ENCODE data around the gene KIAA1671.

Gene KIAA1671

DNA sequence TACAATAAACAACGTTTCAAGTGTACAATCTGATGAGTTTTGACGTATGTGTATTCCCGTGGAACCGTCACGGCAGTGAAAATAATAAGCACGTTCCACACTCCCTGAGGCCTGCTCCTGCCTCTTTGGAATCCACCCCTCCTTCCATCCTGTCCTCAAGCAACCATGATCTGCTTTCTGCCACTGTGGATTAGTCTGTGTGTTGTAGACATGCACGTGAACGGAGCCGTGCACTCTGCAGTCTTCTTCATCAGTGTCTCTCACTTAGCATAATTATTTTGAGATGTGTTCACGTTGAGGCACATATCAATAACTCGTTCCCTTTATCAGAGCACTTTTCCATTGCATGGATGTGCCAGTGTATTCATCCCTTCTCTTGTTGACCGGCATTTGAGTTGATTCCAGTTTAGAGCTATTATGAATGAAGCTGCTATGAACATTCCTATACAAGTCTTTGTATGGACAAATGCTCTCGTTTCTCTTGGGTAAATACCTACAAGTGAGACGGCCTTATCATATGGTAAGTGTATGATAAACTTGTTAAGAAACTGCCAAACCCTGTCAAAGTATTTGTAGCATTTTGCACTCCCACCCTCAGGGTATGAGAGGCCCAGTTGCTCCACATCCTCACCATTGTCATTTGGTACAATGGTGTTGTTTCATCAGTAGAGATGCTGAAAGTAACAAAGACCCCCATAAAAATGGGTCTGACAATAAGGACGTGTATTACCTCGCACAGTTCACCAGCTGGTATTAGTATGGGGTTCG, 144.3 kb downstream of the KIAA1671 start:
- no peak for DNase-seq

DNA sequence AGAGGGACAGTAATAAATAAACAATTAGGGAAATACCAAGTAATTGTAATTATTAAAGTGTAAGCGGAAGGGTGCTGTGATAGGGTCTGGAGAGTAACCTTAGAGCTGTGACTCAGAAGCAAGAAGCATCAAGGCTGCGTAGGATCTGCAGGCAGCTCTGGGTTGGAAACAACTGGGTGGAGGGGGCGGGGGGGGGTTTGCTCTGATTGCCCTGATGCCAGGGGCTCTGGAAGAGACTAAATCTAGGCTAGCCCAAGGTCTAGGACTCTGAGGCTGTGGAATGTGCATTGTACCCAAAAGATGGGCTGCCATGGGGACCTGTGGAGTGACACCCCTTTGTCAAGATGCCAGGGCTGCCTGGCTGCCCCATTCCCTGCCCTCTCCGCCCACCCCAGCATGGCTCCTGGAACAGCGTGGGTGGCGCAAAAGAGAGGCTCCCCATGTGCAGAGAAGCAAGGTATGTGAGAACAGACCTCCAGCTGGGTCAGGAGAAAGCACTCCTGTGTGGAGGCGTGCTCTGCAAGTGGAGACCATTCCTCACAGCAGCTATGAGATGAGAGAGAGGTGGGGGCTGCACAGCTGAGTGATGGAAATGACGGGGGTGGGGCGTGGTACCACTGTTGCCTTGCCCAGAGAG, 146.0 kb downstream of the KIAA1671 start:
- DNase-seq: no peak

DNA sequence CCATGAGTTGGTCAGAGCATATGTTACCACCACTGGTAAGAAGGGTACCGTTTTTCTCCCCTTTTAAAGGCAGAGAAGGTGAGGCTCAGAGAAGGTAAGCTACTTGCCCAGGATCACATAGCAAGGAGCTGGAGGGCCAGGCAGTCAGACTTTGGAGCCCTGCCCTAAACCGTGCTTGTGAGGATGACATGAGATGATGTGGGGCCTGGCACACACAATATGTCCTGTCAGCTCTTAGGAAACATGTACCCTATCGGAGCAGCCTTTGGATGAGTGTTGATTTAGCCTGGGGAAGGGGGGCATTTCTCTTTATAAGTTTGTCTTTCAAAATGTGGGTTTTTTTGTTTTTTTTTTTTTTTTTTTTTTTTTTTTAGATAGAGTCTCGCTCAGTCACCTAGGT, 146.7 kb downstream of the KIAA1671 start:
- DNase-seq: no peak

DNA sequence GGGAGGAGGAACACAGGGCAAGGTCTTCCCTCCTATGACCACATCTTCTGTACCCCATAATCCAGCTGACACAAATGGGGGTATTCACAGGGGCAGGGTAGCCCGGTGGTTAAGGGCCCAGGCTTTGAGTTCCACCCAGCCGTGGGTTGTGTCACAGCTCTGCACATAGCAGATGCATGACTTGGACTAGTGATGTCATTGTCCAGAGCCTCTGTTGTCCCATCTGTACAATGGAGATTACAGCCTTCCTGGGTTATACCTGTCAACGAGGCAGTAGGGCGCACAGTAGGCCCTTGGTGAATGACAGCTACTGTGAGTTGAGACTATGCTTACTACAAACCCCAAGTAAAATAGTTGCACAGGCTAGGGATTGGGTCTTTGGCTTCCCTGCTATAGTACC, 147.9 kb downstream of the KIAA1671 start:
- no peak for DNase-seq

DNA sequence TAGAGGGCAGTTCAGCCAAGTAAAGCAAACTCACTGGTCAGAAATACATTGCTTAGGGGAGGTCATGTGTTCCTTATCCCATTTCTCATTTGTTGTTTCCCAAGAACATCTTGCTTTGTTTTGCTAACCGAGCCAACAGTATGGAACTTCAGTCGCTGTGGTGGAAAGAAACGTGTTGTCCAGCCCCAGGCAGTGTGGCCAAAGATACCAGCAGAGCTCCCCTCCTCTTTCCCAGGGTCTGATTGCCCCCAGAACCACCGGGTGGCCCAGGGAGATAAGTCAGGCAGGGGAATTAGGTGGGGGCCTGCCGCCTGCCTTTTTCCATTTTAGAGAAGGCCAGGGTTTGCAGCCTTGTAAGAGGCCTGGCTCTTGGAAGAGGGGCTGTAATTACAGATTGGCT, 148.4 kb downstream of the KIAA1671 start:
- no peak for DNase-seq

DNA sequence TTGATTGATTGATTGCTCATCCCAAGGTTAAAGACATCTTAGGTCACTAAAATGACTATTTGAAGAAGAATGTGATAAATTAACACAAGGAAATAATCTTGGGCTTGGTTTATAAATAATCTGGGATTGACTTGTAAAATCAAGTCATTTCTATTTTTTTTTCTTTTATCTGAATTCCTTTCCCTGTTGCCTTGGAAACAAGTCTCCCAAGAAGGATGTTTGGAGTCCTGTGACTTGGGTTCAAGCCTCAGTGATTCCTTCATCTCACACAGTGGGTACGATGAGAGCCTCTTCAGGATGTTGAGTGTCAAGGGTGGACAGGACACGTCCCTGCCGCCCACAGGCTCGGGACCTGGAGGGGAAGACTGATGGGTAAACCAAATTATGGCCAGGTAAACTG, 149.0 kb downstream of the KIAA1671 start:
- DNase-seq: no peak

DNA sequence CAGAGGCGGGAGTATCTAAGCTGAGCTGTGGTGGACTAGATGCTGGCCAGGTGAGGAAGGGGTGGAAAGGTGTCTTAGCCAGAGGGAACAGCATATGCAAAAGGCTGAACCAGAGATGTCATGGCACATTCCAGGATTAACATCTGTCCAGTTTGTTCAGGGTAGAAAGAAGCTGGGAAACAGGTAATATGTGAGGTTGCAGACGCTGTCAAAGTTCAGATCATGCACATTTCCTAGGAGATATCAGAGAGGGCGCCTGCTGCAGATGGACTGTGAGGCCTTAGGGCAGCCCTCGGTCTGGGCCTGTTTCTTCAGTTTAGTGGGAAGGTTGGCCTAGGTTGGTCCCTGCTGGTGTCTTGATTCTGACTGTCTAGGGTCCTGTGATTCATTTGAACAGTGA, 149.5 kb downstream of the KIAA1671 start:
- DNase-seq: no peak

DNA sequence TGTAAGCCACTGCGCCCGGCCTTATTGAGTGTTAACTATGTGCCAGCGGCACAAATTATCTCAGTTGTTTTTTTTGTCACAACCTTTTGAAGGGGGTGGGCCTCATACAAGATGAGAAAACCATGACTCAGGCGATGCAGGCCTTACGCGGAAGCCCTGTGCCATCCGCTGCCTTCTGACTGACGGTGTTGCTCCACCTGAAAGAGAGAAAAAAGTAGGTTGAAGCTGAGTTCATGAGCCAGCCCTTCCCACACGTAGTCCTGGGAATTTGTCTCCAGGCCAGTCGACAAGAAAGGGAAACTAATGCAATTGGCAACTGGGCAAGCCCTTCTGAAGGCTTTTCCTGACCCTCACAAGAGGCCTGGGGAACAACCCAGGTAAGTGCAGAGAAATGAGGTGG, 150.2 kb downstream of the KIAA1671 start:
- no peak for DNase-seq

DNA sequence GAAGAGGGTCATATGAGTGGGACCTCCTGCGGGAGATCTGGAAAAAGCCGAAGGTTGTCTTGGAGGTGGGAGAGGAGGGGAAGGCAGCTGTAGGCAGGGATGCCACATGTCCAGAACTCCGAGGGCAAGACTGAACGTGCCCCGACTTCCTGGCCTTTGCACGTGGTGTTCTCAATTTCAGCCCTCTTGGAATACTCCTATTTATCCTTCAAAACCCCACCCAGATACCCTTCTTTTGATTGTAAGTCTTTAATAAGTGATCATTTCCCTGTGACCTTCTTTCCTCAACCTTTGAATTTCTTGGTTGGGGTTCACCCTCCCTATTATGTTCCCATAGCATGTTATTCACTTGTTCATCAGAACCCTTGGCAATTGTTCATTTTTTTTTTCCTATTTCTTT, 151.9 kb downstream of the KIAA1671 start:
- no peak for DNase-seq

DNA sequence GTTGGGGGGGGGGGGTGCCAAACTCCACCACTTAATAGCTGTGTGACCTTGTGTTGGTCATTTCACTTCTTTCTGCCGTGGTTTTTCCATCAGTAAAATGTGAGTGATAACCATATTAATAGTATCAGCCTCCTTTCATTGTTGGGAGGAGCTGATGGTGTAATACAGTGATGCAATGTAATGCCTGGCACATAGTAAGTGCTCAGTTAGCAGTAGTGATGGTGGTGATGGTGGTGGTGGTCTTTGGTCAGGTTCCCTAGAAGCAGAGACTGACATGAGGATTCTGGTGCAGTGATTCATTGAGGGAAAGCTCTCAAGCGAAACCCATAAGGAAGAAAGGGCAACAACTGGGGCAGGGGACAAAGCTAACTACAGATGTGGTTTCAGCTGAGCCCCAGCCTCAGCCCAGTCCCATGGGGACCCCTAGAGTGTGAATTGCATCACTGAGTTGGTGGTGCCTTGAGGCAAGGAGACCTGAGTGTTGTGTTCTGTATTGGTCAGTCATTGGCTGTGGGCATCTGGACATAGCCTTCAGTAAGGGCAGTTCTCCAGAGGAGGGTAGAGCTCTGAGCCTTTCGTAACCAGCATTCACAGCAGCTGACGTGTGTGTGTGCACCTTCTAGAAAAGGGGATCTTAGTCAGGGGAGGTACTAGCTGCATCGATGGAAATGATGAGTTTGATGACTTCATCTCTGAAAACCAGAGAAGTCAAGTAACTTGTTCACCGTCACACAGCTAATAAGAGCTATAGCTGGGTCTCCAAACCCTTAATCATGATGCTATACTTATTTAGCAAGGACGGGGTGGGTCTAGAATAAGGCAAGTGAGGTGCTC, 153.5 kb downstream of the KIAA1671 start:
- DNase-seq: no peak

DNA sequence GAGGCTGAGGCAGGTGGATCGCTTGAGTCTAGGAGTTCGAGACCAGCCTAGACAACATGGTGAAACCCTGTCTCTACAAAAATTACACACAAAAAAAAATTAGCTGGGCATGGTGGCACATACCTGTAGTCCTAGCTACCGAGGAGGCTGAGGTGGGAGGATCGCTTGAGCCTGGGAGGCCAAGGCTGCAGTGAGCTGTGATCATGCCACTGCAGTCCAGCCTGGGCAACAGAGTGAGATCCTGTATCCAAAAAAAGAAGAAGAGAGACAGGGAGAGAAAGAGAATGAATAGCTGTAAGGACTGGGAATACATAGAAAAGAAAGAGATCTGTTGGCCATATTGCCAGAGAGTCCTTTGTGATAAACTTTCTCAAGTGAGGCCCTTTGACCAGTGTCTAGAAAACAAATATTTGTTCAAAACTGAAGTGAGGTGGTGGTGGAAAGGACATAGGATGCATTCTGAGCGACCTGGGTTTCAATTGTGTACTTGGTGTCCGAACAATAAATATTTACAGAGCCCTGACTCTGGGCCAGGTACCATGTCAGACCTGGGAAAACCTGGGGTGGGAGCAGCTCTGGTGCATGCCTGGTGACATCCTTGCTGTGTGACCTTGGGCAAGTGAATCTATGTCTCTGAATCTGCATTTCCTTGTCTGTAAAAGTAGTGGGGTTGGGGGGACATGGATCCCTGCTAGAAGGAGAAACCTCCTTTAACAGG, 157.5 kb downstream of the KIAA1671 start:
- DNase-seq: no peak

DNA sequence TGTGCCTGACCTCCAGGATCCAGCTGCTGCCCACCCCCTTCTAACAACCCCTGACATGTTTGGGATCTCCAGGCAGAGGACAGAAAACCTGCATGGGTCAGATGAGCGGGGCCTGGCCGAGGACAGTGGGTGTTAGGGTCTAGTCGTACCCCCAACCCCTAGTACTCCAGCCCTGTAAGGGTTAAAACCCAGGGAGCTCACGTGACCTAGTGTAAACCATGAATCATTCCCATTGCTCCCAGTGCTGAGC, 158.0 kb downstream of the KIAA1671 start:
- no peak for DNase-seq

DNA sequence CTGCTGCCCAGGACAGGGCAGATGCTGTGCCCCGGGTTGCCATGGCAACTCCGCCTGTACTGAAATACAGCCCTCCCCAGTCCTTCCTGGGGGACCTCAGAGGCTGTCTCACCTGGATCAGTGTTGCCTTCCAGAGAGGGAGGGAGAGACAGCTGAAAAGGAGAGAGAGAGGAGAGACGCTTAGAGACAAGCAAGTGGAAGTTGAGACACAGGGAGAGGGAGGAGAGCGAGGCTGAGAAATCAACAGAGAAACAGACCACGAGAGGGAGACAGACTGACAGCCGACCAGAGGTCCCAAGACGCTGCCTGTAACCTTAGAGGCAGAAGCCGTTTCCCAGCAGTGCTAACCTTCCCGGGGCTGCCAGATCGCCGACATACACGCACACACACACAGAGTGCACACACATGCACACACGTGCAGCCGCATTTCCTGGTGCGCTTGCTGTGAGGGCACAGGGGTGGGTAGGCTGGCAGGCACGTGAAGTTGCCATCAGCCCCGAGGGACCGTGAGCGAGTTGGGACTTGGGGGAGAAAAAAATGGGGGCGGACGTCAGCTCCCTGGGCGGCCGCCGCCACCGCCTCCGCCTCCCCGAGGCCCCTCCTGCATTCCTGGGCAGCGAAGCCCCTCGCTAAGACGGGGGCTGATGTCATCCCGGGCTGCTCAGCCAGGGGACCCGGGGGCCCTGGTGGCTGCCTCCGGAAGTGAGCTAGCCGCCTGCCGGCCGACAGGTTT, 158.5 kb downstream of the KIAA1671 start:
- DNase-seq: no peak

DNA sequence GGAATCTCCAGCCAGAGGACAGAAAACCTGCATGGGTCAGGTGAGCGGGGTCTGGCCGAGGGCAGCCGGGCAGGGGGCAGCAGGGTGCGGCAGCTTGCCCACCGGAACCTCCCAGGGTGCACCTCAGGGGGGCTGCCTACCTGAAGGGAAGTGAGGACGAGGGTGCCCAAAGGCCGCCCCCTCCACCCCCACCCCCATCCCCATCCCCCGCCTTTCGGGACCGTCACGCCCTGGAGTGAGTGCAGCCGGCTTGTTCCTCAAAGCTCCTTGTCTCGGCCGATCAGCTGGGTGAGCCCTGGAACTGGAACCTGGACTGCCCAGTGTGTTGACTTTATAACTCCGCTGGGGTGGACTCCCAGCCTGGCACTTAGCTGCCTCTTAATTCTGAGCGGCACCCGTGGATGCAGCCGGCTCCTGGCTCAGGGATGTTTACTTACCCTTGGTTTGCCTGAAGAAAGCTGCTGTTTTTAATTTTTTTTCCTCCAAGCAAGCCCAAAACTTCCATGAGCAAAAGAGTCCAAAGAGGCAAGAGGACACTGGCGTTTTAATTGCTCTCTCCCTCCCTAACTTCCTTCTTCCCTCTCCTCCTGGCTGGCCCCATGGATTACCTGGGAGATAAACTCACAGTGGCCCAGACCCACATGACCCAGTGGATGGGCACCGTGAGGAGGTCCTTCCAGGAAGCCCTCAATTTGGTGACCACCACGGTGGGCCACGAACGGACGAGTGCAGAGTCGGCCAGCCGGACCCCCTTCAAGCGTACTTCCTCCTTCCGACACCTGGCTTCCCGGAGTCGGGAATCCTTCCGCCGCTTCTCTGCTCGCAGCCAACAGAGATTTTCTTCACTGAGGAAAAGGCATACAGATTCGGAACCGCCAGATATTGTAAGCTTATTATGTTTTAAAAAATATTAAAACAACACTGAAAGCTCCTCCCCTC, 159.3 kb downstream of the KIAA1671 start:
- no peak for DNase-seq

DNA sequence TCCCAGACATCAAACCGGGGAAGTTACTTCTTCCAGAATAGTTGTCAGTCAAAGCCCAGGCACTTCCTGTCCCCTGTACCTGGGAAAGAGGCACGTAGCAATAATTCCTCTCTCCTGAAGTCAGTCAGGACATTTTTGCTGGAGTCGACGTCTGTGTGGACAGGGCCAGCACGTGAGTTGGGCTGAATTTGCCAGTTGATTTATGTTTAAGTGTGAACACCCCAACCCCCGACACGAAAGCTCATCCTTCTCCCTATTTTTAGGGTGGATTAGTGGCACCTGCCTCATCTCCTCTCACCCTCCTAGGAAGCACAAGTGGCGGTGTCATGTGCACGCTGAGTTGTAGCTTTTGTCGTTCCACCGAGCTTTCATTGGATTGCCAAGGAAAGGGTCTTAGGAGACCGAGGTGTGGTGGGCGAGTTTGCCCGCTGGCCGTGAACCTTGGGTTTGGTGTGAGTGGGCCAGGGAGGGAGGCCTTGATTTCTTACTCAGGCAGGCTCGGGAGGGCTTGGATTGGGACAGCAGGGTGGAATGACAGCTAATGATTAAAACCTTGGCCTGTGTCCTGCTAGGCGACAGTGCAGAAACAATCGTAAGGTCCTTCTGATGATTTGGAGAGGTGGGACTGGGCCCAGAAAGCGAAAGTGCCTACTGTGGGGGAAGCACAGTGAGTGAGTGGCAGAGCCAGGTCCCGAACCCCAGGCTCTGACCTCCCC, 160.2 kb downstream of the KIAA1671 start:
- no peak for DNase-seq

DNA sequence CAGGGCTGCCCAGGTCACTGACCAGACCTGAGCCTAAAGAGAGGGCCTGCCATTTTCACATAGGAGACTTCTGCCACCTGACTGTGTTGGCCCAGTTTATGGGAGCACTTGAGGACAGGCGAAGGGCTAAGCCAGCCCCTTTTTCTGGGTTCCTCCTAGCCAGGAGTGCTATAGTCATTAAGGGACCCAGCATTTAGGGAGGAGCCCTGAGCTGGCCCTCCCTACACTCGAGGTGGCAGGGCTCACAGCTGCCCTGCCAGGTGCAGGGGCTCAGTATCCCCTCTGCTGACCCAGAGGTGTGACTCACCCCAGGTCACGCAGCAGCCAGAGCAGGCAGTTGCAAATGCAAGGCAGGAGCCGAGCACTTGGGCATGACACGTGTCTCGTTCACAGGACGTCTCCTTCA, 160.8 kb downstream of the KIAA1671 start:
- no peak for DNase-seq

DNA sequence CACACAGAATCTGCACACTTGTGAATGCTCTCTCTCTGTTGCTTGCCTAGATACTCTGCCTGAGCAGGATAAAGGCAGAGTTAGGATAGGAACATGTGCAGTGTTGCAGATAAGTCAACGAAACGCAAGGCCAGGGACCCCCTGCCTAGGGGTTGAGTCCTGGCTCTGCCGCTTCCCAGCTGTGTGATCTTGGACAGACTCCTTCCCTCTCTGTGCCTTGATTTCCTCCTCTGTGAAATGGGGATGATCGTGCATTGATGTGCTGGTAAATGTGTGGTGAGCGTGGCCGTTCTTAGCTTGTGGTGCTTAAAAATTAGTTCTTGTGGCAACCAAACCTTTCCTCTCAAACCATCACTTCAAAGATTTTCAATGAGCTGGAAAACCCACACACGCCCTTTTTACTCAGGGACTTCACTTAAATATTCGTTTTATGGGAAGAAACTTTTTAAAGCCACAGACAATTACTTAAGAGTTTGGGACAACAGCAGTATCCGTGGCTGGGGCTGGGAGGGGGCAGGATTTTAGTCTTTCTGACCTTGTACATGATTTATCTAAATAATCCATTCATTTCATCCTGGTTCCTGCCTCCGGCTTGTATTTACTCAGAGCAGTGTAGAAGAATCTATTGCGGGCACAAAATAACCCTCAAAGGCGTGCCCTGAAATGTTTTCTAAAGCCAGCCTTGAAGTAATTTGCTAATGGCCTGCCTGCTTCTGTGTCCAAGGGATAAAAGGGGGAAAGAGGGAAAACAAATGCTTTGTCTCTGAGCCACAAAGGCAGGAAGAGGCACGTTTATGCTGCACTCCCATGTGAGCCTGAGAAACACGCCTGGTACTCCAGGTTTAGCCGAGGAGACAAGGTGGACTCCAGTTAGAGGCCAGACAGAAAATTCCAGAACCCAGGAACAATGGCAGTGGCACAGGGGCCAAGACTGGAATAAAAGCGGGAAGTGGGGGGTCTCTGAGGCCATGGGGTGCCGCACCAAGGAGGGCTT, 162.2 kb downstream of the KIAA1671 start:
- DNase-seq: no peak

DNA sequence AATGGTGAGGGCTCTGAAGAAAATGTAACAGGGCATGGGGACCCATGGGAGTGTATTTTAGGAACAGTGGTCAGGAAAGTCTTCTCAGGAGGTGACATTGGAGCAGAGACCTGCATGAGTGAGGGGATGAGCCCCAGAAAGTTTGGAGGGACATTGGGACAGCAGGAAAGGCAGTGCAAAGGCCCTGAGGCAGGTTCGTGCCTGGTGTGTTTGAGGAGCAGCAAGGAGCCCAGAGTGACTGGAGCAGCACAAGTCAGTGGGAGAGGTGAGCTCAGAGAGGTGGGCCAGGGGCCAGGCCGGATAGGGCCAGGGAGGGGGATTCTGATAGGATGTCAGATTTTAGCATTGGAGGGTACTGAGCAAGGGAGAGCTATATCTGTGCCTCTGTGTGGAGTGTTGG, 167.1 kb downstream of the KIAA1671 start:
- no peak for DNase-seq

DNA sequence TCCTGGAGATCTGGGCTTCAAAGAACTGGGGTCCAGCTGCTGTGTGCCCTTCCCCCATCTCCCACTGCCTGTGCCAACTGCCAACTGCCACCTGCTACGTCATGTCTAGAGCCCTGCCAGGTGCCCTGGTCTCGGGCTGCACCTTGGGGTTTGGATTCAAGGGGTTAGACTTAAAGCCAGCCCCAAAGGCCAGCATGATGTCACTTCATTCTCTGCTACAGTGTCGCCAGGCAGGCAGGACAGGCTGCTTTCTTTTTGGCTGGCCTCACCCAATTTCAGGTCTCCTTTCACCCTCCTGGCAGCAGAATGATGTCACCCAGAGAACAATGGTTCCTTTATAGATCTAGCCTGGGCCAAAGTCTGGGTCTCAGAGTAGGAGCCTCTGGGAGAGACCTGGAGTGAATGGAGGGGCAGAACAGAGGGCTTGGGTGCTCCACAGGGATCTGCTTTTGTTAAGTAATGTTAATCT, 167.6 kb downstream of the KIAA1671 start:
- no peak for DNase-seq
